ENCODE measurements around the gene CPEB4.

CPEB4 gene

DNA sequence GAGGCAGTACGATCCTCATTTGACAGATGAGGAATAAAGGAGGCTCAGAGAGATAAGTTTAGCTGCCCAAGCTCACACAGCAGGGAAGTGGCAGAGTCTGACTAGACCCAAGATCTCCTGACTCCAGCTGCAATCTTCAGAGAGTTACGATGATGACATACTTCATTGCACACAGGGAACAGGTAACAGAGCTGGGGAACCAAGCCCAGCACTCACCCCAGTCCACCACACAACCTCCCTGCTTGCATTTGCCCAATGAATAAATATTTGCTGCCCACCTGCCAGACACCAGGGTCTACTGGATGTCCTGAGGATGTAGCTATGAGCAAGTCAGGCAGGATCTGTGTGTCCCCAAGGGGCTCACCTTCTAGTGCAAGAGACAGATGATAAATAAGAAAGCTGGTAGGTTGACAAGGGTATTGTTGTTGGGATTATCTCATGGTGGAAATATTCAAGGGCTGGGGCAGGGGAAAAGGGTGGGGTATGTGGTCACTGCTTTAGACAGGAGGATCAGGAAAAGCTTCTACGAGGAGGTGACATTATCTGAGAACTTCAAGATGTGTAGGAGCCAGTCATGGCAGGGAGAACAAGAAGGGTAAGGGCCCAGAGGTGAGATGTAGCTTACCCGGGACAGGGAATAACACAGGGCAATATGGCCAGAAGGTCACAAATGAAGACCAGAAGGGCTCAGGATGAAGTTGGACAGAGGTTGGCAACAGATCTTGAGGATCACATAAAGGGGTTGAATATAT is 28.6 kb upstream of the CPEB4 start:
- DNase-seq = no peak

GRCh38 chr5:173862047-173862477 is 26.1 kb upstream of the CPEB4 start:
- DNase-seq = no peak

GRCh38 chr5:173863359-173863758 is 24.8 kb upstream of the CPEB4 start:
- DNase-seq = no peak

- DNase-seq = no peak
These were observed 23.8 kb upstream of the CPEB4 start for GRCh38 chr5:173864126-173865050.

- DNase-seq = no peak
These were observed 21.8 kb upstream of the CPEB4 start for GRCh38 chr5:173866243-173866857.

GRCh38 chr5:173866858-173867679 is 21.1 kb upstream of the CPEB4 start:
- DNase-seq = no peak

DNA sequence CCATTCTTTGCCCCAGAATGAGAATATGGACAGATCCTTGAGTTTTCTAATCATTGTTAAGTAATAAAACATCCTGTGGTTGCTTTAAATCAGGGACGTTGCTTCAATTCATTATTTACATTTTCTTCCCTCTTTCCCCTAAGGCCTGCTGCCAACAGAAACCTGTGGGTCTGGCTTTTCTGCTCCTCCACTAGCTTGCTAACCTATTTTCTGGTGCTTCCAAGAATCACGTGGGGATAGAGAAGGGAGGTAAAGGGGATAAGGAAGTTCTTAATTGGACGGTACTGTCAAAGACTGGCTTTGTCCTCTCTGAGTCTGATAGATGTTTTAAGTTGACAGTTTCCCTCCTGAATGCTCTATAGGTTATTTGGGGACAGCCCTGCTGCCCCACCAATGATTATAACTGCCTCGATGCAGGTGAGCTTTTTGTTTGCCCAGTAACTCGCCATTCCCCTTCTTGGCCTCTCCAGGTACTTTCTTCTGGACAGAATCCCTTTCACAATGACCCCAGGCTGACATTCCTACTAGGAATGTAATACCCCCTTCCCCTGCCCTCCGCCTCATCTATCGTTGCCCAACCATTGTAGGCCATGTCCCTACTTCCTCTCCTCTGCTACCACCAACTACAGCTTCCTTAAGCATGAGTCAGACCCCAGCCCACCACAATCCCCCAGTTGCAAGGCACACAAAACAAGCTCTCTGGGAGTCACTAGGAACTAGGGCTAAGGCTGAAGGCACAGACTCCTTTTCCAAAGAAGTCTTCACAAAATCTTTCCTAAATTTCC is 19.9 kb upstream of the CPEB4 start:
- no peak for DNase-seq

DNA sequence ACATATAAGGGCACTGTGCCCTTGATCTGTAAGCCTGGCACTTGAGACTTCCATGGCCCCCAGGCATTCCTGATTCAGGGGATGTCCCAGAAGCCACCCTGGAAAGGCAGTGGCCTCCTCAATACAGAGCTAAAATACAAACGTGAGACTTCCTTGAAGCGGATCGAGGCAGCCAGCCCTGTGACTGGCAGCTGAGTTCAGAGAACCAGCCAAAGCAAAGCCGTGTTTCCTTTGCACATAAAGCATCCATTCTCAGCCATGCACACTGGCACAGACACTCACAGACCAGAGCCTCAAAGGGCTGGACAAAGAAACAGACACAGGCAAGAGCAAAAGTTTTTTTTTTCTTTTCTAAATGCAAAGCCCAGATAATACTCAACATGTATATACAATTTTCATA is 18.8 kb upstream of the CPEB4 start:
- DNase-seq = no peak

GRCh38 chr5:173872957-173873305 is 15.2 kb upstream of the CPEB4 start:
- no peak for DNase-seq

DNA sequence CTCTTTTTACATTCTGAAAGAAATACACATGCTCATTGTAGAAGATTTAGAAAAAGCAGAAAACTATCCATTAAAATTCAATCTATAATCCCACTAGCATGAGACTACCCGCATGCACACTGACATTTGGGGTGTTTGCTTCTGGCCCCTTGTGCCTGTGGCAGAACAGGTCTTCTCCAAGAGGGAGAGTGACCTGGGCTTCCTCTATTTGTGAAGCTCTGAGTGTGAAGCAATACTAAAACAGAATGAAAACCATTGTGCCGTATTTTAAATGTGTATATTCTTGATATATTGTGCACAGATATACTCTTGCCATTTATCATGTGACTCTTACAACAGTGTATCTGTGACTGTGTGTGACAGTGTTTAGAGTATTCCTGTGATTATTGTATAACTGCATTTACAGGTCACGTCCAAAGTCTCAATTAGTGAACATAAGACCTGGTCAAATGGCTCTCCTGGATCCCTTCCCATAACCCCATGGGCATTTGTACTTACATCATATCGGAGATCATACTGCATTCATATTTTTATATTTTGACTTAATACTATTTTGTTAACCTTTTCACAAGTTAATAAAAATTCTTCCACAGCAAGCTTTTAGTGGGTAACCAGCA is 14.7 kb upstream of the CPEB4 start:
- DNase-seq = no peak

DNA sequence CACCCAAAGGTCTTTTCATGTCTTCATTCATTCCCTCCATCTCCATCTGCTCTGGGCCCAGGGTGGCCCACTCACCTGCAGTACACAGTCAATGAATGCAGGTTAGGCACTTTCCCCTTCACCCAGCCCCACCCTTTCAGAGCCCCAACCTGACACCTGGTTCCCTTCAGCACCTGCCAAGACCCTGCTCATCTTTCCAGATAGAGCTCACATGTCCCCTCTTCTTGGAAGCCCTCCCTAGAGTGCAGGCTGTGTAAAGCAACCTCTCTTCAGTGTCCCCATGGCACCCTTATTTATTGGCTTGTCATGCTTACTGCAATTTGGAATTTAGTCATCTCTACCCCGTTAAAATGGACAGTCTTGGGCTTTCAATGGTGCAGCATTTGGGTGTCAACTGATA is 13.0 kb upstream of the CPEB4 start:
- DNase-seq = no peak

GRCh38 chr5:173878224-173878967 is 9.8 kb upstream of the CPEB4 start:
- DNase-seq = no peak

DNA sequence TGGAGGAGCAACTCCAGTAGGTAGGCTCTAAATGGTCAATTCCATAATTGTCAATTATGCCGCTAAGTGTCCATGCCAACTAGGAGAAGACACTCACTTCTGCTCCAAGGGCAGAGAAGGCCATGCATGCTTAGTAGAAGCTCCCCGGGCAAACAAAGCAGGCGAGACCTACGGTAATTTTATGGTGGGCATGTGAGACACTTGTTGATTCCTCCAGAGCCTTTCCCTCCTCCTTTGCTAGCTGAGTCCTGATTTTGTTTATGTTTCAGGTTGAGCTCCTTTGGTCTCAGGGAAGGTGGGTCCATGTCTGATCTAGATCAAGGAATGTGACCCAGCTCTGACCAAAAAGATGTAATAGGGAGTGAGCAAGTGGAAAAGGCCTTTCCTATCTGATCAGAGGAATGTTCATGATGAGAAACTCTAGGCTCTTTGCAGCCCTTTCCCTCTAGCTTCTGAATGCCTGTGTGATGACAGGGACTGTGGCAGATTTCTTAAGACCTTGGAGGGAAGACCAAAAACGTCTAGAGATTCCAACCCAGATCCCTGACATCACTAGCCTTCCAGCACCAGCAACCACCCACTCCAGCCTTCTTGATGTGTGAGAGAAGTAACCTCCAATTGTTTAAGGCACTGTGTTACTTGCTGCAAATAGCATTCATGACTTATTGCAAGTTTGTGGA is 7.7 kb upstream of the CPEB4 start:
- DNase-seq = no peak

- no peak for DNase-seq
These were observed 6.2 kb upstream of the CPEB4 start for GRCh38 chr5:173881811-173882575.

DNA sequence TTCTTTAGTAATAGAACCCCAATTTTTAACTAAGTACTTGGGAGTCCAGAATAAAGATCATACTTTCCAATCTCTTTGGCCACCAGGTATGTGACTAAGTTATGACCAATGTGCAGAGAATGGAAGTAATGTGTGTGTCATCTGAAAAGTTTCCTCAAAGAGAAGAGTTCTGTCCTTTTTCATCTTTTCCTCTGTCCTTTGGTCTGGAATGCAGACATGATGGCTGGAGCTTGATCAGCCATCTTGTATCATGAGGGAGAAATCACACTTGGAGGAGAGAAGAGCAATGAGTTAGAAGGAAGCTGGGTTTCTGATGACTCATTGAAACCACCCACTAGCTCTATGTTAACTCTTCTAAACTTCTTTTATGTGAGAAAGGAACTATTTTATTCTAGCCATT is 5.5 kb upstream of the CPEB4 start:
- DNase-seq = no peak

DNA sequence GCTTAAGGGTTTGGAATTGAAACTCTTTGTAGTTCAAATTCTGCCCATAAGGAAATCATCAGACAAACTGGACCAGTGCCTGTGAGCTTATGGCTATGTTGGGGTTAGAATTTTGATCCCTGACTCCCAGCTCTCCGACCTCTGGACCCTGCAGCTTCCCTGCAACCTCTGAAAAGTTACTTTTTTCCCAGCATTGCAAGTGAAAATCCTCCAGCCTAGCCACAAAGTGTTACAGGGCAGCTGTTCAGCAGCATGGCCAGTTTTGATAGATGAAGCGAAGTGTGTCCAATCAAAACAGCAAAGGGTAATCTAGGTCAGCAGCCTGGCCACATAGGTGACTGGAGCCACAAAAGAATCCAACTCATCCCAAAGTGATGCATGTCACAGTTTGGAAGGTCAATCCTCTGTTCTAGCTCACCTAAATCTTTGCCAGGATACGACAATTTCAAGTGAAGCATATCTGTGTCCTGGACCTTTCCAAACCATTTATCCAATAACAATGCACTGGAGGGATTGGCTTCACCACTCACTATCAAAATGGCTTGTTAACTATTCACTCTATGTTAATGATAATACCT is 4.7 kb upstream of the CPEB4 start:
- DNase-seq = no peak

DNA sequence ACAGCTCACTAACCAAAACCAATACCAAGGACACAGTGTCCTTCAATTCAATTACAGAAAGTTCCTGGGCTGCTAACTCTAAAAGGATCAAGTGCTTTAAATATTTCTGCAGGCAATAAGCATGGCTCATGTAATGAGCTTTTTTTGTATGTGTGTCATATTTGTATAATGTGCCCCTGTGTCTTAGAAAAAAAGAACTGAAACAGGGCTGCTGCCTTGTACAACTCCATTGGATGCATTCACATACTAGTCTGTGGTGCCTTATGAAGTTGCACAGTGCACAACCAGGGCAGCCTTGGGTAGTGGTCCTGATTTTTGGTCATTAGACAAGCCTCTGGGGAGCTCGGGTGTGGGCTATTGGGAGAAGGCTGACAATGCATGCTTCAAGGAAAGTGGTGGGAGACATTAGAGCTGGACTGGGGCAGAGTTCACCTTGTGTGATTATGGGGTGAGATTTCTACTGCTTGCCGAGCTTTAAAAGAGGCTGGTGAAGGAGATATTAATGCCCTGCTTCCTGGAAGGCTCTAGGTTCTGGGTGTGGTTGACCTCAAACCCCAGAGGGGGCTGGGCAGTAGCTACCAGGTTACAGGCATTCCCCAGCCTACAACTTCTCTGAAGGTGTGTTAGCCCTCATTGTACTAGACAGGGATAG is 3.6 kb upstream of the CPEB4 start:
- no peak for DNase-seq

GRCh38 chr5:173885054-173885443 is 3.1 kb upstream of the CPEB4 start:
- DNase-seq = no peak
